Fibroblast of the aortic adventitia (primary cell): ENCODE data around the gene ARHGAP19. TPM values are rescaled to one million over a fixed set of nuclear protein-coding genes. Genes with fewer than 3 reads are reported as not detected.

Experiments
- DNase-seq: peaks from one replicate; pipeline ENCODE4 v3.0.0-alpha.2; 2010; ENCODE audit warnings: low read depth
- H3K4me3 ChIP-seq: 2 replicates; pipeline ENCODE4 v1.5.1; 2011; ENCODE audit warnings: low read depth, mild to moderate bottlenecking, control low read depth, low read length, moderate library complexity
- total RNA-seq: library from RNA; depleted of rRNA; stranded (reverse); fragments of >200 nt; gene quantifications from 2 replicates; pipeline ENCODE4 v1.2.3, GENCODE V29; 2012; ENCODE audit warnings: low replicate concordance
- TF ChIP-seq, protein P1 (sequence below): IDR thresholded peaks from 2 replicates; pipeline ENCODE4 v1.5.1; 2011; ENCODE audit warnings: mild to moderate bottlenecking, low read length, control low read depth, inconsistent platforms; ENCODE audit not compliant: insufficient read depth

Gene ARHGAP19
- total RNA-seq, 1 donor, result 10.8 TPM

DNA sequence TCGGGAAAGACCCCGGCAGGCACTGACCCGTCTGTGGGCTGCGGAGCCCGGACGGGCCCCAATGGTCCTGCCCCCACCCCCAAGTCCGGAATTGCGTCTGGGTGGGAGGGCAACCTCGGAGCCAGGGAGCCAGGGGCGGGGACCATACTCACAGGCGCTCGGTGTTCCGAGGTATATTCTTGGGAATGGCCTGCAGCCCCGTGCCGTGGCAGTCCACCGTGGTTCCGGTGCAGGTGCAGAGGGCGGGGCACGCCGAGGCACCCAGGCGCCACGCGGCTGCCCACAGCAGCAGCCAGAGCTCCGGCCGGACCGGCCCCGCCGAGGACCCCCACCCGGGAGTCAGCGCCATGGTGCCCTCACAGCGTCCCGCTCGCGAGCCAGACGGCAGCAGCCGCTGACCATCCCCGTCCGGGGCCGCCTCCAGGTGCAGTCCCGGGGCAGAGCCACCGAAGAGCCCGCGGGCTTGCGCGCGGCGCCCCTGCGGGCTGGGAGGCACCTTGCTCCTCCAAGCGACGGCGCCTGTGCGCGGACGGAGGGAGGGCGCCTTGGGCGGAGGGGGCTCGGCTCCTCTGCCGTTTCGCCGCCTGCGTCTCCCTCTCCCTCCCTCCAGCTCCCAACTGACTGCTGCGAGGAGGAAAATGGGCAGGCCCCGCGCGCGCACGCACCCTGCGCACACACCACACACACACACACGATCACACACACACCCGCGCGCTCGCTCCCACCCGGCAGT lies 106.9 kb downstream of the ARHGAP19 start, which contains the start of gene SLIT1:
Gene SLIT1, minus strand, starts transcription at position 634 of the 733 bp plus-strand sequence. Its CDS starts 285 bp downstream, at position 349.
- DNase-seq, result no peak
- TF ChIP-seq, protein P1, sequence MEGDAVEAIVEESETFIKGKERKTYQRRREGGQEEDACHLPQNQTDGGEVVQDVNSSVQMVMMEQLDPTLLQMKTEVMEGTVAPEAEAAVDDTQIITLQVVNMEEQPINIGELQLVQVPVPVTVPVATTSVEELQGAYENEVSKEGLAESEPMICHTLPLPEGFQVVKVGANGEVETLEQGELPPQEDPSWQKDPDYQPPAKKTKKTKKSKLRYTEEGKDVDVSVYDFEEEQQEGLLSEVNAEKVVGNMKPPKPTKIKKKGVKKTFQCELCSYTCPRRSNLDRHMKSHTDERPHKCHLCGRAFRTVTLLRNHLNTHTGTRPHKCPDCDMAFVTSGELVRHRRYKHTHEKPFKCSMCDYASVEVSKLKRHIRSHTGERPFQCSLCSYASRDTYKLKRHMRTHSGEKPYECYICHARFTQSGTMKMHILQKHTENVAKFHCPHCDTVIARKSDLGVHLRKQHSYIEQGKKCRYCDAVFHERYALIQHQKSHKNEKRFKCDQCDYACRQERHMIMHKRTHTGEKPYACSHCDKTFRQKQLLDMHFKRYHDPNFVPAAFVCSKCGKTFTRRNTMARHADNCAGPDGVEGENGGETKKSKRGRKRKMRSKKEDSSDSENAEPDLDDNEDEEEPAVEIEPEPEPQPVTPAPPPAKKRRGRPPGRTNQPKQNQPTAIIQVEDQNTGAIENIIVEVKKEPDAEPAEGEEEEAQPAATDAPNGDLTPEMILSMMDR, result no peak
- H3K4me3 ChIP-seq, result no peak within 1 kb of the TSS

DNA sequence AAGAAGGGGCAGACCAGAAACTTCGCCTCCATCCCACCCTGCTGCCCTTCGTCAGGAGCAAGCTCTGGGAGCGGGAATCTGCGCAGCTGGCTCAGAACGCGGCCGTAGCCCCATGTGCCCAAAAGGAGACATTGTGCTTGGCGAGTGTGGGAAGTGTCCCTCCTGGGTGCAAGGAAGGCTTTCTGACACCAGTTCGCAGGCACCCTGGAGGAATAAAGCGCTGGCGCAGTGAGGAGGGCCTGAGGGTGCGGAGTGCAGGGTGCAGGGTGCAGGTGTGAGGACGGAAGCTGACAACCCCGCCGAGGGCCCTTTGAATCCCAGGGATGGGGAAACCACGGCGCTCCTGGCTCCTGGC lies 107.5 kb downstream of the ARHGAP19 start:
- no peak for DNase-seq
- TF ChIP-seq, protein P1, result no peak
- no peak overlapping the region for H3K4me3 ChIP-seq

DNA sequence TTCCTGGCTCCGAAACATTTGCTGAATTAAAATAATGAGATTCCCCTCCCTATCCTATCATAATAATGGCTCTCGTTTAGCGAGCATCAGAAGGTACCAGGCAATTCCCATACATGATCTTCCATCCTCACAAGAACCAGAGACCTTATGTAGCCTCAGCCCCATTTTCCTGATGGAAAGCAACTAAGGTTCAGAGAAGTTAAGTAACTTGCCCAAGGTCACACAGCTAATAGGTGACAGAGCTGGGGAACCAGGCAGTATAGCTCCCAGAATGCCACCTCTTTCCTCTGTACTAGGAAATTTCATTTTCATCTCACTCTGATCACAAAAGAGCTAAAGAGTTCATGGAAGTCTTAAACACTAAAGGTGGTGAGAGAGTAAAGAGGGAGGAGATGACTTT lies 109.1 kb downstream of the ARHGAP19 start:
- TF ChIP-seq, protein P1, result no peak
- H3K4me3 ChIP-seq, result no peak overlapping the region
- DNase-seq, result no peak

- no peak overlapping the region for H3K4me3 ChIP-seq
- TF ChIP-seq, protein P1, result no peak
- no peak for DNase-seq
Measured at GRCh38 chr10:97182288-97182990, 110.0 kb downstream of the ARHGAP19 start.

- no peak overlapping the region for H3K4me3 ChIP-seq
- DNase-seq, result no peak
- TF ChIP-seq, protein P1, result no peak
Measured at GRCh38 chr10:97180986-97181385, 111.5 kb downstream of the ARHGAP19 start.

- no peak overlapping the region for H3K4me3 ChIP-seq
- TF ChIP-seq, protein P1, result no peak
- DNase-seq, result no peak
Measured at GRCh38 chr10:97180363-97180755, 112.1 kb downstream of the ARHGAP19 start.
